Measurements from ENCODE around the gene RBM22.

DNA sequence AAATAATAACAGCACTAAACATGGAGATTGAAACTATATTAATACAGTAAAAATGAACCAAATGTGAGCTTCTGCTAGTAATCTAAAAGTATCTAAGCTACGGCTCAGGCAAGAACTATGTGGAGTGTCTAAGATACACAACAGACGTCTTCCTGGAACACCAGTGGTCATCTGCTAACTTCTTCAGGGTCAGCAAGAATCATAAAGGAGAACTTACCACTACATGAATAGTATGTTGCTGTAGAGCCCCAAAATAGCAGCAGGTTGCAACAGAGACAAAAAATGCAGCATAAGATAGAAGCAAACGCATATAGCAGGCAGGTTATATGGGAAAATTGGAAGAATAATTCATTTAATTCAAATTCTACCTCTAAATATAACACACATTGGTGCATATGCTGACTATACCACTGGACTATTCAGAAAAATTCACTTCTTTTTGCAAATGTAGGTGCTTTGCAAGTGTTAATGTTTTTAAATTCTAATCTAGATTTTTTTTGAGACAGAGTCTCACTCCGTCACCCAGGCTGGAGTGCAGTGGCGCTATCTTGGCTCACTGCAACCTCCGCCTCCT lies 30.9 kb upstream of the RBM22 start:
- TF ChIP-seq, protein P1, sequence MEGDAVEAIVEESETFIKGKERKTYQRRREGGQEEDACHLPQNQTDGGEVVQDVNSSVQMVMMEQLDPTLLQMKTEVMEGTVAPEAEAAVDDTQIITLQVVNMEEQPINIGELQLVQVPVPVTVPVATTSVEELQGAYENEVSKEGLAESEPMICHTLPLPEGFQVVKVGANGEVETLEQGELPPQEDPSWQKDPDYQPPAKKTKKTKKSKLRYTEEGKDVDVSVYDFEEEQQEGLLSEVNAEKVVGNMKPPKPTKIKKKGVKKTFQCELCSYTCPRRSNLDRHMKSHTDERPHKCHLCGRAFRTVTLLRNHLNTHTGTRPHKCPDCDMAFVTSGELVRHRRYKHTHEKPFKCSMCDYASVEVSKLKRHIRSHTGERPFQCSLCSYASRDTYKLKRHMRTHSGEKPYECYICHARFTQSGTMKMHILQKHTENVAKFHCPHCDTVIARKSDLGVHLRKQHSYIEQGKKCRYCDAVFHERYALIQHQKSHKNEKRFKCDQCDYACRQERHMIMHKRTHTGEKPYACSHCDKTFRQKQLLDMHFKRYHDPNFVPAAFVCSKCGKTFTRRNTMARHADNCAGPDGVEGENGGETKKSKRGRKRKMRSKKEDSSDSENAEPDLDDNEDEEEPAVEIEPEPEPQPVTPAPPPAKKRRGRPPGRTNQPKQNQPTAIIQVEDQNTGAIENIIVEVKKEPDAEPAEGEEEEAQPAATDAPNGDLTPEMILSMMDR (IDR thresholded peaks at IDR 0.05) = no peak
- TF ChIP-seq POLR2A (IDR thresholded peaks at IDR 0.05) (no peak), EP300 (IDR thresholded peaks at IDR 0.05) (no peak)
